RWPE2 (cell line): ENCODE measurements around the gene SLC9A9.

Source experiments
- ATAC-seq: fragments of 200-7000 bp; cut with Tn5 transposase; 3 replicates; pipeline ENCODE4 v1.9.1; 2021; ENCODE audit warnings: low read depth
- DNase-seq: peaks from one replicate; pipeline ENCODE4 v3.0.0-alpha.2; 2020; ENCODE audit warnings: low spot score
- H3K27ac ChIP-seq: fragments of 450-650 bp; 2 replicates; pipeline ENCODE4 v1.5.1; 2017; ENCODE audit warnings: mild to moderate bottlenecking; ENCODE audit not compliant: poor library complexity, severe bottlenecking
- H3K27me3 ChIP-seq: fragments of 250-450 bp; sonication (Bioruptor Pico); 2 replicates; pipeline ENCODE4 v1.5.1; 2021; ENCODE audit warnings: mild to moderate bottlenecking, moderate library complexity; ENCODE audit not compliant: insufficient read depth, poor library complexity, severe bottlenecking
- H3K36me3 ChIP-seq: fragments of 250-450 bp; sonication (Bioruptor Pico); 2 replicates; pipeline ENCODE4 v1.5.1; 2020; ENCODE audit warnings: low read depth, mild to moderate bottlenecking, moderate library complexity
- H3K4me1 ChIP-seq: fragments of 250-450 bp; sonication (Bioruptor Pico); 2 replicates; pipeline ENCODE4 v1.5.1; 2021; ENCODE audit warnings: mild to moderate bottlenecking, moderate library complexity; ENCODE audit not compliant: insufficient read depth, poor library complexity, severe bottlenecking
- H3K4me3 ChIP-seq: fragments of 250-450 bp; sonication (Bioruptor Pico); 2 replicates; pipeline ENCODE4 v1.5.1; 2021; ENCODE audit warnings: mild to moderate bottlenecking, moderate library complexity; ENCODE audit not compliant: severe bottlenecking
- H3K9me3 ChIP-seq: fragments of 250-450 bp; sonication (Bioruptor Pico); 2 replicates; pipeline ENCODE4 v1.5.1; 2021; ENCODE audit warnings: mild to moderate bottlenecking, moderate library complexity; ENCODE audit not compliant: severe bottlenecking
- TF ChIP-seq, protein P1 (sequence below): fragments of 450-650 bp; IDR thresholded peaks from one replicate; pipeline ENCODE4 v1.5.1; 2017; ENCODE audit warnings: mild to moderate bottlenecking, moderate library complexity; ENCODE audit not compliant: poor library complexity, severe bottlenecking

SLC9A9 gene

GRCh38 chr3:143410259-143410658 lies 438.0 kb downstream of the SLC9A9 start:
- DNase-seq = no peak
- H3K36me3 ChIP-seq = no peaks in the 10 kb centered on the region
- no peaks in the 10 kb centered on the region for H3K27me3 ChIP-seq
- no peaks in the 10 kb centered on the region for H3K9me3 ChIP-seq
- no peak for ATAC-seq
- no peak overlapping the region for H3K27ac ChIP-seq
- no peaks in the 10 kb centered on the region for H3K4me1 ChIP-seq
- TF ChIP-seq, protein P1, sequence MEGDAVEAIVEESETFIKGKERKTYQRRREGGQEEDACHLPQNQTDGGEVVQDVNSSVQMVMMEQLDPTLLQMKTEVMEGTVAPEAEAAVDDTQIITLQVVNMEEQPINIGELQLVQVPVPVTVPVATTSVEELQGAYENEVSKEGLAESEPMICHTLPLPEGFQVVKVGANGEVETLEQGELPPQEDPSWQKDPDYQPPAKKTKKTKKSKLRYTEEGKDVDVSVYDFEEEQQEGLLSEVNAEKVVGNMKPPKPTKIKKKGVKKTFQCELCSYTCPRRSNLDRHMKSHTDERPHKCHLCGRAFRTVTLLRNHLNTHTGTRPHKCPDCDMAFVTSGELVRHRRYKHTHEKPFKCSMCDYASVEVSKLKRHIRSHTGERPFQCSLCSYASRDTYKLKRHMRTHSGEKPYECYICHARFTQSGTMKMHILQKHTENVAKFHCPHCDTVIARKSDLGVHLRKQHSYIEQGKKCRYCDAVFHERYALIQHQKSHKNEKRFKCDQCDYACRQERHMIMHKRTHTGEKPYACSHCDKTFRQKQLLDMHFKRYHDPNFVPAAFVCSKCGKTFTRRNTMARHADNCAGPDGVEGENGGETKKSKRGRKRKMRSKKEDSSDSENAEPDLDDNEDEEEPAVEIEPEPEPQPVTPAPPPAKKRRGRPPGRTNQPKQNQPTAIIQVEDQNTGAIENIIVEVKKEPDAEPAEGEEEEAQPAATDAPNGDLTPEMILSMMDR = no peak
- no peak overlapping the region for H3K4me3 ChIP-seq

GRCh38 chr3:143408771-143409170 lies 439.5 kb downstream of the SLC9A9 start:
- no peak for ATAC-seq
- Histone ChIP-seq H3K27ac (no peak overlapping the region), H3K4me1 (no peaks in the 10 kb centered on the region), H3K27me3 (no peaks in the 10 kb centered on the region), H3K9me3 (no peaks in the 10 kb centered on the region), H3K36me3 (no peaks in the 10 kb centered on the region), H3K4me3 (no peak overlapping the region)
- no peak for DNase-seq
- TF ChIP-seq, protein P1 = no peak

- Histone ChIP-seq H3K4me1 (no peaks in the 10 kb centered on the region), H3K27me3 (no peaks in the 10 kb centered on the region)
- TF ChIP-seq, protein P1 = no peak
Observed at GRCh38 chr3:143402602-143403001, 445.7 kb downstream of the SLC9A9 start.

GRCh38 chr3:143396790-143397189 lies 451.5 kb downstream of the SLC9A9 start:
- ATAC-seq = no peak
- Histone ChIP-seq H3K9me3 (no peaks in the 10 kb centered on the region), H3K27me3 (no peaks in the 10 kb centered on the region), H3K27ac (no peak overlapping the region), H3K4me3 (no peak overlapping the region), H3K4me1 (no peaks in the 10 kb centered on the region), H3K36me3 (no peaks in the 10 kb centered on the region)
- no peak for DNase-seq
- TF ChIP-seq, protein P1 = no peak

More at GRCh38 chr3:143402602-143403001, 445.7 kb downstream of the SLC9A9 start:
- Histone ChIP-seq H3K36me3 (no peaks in the 10 kb centered on the region), H3K27ac (no peak overlapping the region), H3K9me3 (no peaks in the 10 kb centered on the region), H3K4me3 (no peak overlapping the region)
- DNase-seq (no peak), ATAC-seq (no peak)

DNA sequence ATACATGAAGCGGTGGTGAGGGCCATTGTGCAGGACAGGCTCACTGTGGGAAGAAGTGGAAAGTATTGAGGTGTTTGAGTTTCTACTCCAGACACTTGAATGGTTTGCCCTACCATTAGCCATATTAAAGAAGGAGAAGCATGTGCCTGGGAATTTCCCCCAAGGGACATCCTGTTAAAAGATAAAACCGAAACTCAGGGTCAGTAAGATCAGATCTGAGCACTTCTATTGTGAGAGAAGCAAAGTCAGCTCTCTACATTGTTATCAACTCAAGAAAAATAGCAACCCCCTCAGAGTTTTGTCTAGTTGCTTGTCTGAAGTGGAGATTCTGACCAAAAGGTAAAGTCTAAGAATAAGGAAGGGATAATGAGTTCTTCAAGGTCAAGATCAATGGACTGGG lies 458.9 kb downstream of the SLC9A9 start:
- H3K27ac ChIP-seq = no peak overlapping the region
- H3K9me3 ChIP-seq = no peaks in the 10 kb centered on the region
- H3K4me3 ChIP-seq = no peak overlapping the region
- no peaks in the 10 kb centered on the region for H3K4me1 ChIP-seq
- no peaks in the 10 kb centered on the region for H3K27me3 ChIP-seq
- no peak for ATAC-seq
- TF ChIP-seq, protein P1 = no peak
- H3K36me3 ChIP-seq = no peaks in the 10 kb centered on the region
- no peak for DNase-seq
